ENCODE results near the gene INTS3.
A peak's percentile ranks its signal among the peaks of the same experiment; 100 is the strongest.

Gene INTS3

DNA sequence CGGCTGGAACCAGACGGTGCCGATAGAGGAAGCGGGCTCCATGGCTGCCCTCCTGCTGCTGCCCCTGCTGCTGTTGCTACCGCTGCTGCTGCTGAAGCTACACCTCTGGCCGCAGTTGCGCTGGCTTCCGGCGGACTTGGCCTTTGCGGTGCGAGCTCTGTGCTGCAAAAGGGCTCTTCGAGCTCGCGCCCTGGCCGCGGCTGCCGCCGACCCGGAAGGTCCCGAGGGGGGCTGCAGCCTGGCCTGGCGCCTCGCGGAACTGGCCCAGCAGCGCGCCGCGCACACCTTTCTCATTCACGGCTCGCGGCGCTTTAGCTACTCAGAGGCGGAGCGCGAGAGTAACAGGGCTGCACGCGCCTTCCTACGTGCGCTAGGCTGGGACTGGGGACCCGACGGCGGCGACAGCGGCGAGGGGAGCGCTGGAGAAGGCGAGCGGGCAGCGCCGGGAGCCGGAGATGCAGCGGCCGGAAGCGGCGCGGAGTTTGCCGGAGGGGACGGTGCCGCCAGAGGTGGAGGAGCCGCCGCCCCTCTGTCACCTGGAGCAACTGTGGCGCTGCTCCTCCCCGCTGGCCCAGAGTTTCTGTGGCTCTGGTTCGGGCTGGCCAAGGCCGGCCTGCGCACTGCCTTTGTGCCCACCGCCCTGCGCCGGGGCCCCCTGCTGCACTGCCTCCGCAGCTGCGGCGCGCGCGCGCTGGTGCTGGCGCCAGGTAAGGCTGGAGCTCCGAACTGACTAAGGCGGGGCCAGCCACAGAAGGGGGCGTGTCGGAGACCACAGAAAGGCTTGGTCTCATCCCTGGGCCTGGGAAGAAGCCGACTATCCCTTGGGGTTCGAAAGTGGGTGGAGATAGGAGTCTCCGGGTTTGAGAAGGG, 47.8 kb downstream of the INTS3 start (continued):
- TF ChIP-seq, protein P1, sequence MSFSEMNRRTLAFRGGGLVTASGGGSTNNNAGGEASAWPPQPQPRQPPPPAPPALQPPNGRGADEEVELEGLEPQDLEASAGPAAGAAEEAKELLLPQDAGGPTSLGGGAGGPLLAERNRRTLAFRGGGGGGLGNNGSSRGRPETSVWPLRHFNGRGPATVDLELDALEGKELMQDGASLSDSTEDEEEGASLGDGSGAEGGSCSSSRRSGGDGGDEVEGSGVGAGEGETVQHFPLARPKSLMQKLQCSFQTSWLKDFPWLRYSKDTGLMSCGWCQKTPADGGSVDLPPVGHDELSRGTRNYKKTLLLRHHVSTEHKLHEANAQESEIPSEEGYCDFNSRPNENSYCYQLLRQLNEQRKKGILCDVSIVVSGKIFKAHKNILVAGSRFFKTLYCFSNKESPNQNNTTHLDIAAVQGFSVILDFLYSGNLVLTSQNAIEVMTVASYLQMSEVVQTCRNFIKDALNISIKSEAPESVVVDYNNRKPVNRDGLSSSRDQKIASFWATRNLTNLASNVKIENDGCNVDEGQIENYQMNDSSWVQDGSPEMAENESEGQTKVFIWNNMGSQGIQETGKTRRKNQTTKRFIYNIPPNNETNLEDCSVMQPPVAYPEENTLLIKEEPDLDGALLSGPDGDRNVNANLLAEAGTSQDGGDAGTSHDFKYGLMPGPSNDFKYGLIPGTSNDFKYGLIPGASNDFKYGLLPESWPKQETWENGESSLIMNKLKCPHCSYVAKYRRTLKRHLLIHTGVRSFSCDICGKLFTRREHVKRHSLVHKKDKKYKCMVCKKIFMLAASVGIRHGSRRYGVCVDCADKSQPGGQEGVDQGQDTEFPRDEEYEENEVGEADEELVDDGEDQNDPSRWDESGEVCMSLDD (tag by site-specific recombination; IDR thresholded peaks at IDR 0.05) = peak; percentile 42; the same call in 1 of the 2 replicates
- TF ChIP-seq ZNF391 (tag by site-specific recombination; IDR thresholded peaks at IDR 0.05; ENCODE audit: borderline replicate concordance, low read depth) (peak; percentile 23; the same call in 1 of the 2 replicates), SCRT2 (tag by site-specific recombination; IDR thresholded peaks at IDR 0.05) (0 out of 2 replicates have a peak, but pooled peaks have one; percentile 32), BCL11B (tag by site-specific recombination; IDR thresholded peaks at IDR 0.05; ENCODE audit: low read depth) (peak; percentile 57; the same call in 1 of the 2 replicates), KLF16 (tag by site-specific recombination; IDR thresholded peaks at IDR 0.05) (peak; percentile 48), FEZF1 (tag by site-specific recombination; IDR thresholded peaks at IDR 0.05) (0 out of 2 replicates have a peak, but pooled peaks have one; percentile 19), ZNF621 (tag by site-specific recombination; IDR thresholded peaks at IDR 0.05) (no peak), ZNF341 (tag by site-specific recombination; IDR thresholded peaks at IDR 0.05; ENCODE audit: low read depth) (peak; percentile 5; the same call in 1 of the 2 replicates), ZFHX2 (tag by site-specific recombination; conservative IDR thresholded peaks at IDR 0.05) (peak; percentile 55; the same call in 1 of the 2 replicates), ZBTB48 (tag by site-specific recombination; IDR thresholded peaks at IDR 0.05) (peak; percentile 97), ZNF76 (tag by site-specific recombination; IDR thresholded peaks at IDR 0.05; ENCODE audit: borderline replicate concordance, low read depth) (no peak), ZNF23 (tag by site-specific recombination; IDR thresholded peaks at IDR 0.05; ENCODE audit: borderline replicate concordance) (no peak), ZNF629 (tag by site-specific recombination; IDR thresholded peaks at IDR 0.05) (0 out of 2 replicates have a peak, but pooled peaks have one; percentile 18), ZNF558 (tag by site-specific recombination; IDR thresholded peaks at IDR 0.05) (no peak), ZNF792 (tag by site-specific recombination; IDR thresholded peaks at IDR 0.05) (0 out of 2 replicates have a peak, but pooled peaks have one; percentile 50), ZNF600 (tag by site-specific recombination; IDR thresholded peaks at IDR 0.05) (peak; percentile 94), GLIS2 (tag by site-specific recombination; IDR thresholded peaks at IDR 0.05) (peak; percentile 76), ZBTB1 (tag by site-specific recombination; IDR thresholded peaks at IDR 0.05) (peak; percentile 21; the same call in 1 of the 2 replicates), SCRT1 (tag by site-specific recombination; IDR thresholded peaks at IDR 0.05; ENCODE audit: borderline replicate concordance) (no peak)
- TF ChIP-seq, protein P2, sequence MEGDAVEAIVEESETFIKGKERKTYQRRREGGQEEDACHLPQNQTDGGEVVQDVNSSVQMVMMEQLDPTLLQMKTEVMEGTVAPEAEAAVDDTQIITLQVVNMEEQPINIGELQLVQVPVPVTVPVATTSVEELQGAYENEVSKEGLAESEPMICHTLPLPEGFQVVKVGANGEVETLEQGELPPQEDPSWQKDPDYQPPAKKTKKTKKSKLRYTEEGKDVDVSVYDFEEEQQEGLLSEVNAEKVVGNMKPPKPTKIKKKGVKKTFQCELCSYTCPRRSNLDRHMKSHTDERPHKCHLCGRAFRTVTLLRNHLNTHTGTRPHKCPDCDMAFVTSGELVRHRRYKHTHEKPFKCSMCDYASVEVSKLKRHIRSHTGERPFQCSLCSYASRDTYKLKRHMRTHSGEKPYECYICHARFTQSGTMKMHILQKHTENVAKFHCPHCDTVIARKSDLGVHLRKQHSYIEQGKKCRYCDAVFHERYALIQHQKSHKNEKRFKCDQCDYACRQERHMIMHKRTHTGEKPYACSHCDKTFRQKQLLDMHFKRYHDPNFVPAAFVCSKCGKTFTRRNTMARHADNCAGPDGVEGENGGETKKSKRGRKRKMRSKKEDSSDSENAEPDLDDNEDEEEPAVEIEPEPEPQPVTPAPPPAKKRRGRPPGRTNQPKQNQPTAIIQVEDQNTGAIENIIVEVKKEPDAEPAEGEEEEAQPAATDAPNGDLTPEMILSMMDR (tag by site-specific recombination; IDR thresholded peaks at IDR 0.05) = peak; percentile 66
- TF ChIP-seq, protein P3, sequence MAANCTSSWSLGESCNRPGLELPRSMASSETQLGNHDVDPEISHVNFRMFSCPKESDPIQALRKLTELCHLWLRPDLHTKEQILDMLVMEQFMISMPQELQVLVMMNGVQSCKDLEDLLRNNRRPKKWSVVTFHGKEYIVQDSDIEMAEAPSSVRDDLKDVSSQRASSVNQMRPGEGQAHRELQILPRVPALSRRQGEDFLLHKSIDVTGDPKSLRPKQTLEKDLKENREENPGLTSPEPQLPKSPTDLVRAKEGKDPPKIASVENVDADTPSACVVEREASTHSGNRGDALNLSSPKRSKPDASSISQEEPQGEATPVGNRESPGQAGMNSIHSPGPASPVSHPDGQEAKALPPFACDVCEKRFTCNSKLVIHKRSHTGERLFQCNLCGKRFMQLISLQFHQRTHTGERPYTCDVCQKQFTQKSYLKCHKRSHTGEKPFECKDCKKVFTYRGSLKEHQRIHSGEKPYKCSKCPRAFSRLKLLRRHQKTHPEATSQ (tag by site-specific recombination; IDR thresholded peaks at IDR 0.05) = peak; percentile 77; the same call in 1 of the 2 replicates
- TF ChIP-seq, protein P4, sequence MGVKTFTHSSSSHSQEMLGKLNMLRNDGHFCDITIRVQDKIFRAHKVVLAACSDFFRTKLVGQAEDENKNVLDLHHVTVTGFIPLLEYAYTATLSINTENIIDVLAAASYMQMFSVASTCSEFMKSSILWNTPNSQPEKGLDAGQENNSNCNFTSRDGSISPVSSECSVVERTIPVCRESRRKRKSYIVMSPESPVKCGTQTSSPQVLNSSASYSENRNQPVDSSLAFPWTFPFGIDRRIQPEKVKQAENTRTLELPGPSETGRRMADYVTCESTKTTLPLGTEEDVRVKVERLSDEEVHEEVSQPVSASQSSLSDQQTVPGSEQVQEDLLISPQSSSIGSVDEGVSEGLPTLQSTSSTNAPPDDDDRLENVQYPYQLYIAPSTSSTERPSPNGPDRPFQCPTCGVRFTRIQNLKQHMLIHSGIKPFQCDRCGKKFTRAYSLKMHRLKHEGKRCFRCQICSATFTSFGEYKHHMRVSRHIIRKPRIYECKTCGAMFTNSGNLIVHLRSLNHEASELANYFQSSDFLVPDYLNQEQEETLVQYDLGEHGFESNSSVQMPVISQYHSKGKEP (tag by site-specific recombination; IDR thresholded peaks at IDR 0.05) = 0 out of 2 replicates have a peak, but pooled peaks have one; percentile 30
- TF ChIP-seq, protein P5, sequence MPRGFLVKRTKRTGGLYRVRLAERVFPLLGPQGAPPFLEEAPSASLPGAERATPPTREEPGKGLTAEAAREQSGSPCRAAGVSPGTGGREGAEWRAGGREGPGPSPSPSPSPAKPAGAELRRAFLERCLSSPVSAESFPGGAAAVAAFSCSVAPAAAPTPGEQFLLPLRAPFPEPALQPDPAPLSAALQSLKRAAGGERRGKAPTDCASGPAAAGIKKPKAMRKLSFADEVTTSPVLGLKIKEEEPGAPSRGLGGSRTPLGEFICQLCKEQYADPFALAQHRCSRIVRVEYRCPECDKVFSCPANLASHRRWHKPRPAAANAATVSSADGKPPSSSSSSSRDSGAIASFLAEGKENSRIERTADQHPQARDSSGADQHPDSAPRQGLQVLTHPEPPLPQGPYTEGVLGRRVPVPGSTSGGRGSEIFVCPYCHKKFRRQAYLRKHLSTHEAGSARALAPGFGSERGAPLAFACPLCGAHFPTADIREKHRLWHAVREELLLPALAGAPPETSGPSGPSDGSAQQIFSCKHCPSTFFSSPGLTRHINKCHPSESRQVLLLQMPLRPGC (tag by site-specific recombination; IDR thresholded peaks at IDR 0.05) = peak; percentile 34
- TF ChIP-seq, protein P6, sequence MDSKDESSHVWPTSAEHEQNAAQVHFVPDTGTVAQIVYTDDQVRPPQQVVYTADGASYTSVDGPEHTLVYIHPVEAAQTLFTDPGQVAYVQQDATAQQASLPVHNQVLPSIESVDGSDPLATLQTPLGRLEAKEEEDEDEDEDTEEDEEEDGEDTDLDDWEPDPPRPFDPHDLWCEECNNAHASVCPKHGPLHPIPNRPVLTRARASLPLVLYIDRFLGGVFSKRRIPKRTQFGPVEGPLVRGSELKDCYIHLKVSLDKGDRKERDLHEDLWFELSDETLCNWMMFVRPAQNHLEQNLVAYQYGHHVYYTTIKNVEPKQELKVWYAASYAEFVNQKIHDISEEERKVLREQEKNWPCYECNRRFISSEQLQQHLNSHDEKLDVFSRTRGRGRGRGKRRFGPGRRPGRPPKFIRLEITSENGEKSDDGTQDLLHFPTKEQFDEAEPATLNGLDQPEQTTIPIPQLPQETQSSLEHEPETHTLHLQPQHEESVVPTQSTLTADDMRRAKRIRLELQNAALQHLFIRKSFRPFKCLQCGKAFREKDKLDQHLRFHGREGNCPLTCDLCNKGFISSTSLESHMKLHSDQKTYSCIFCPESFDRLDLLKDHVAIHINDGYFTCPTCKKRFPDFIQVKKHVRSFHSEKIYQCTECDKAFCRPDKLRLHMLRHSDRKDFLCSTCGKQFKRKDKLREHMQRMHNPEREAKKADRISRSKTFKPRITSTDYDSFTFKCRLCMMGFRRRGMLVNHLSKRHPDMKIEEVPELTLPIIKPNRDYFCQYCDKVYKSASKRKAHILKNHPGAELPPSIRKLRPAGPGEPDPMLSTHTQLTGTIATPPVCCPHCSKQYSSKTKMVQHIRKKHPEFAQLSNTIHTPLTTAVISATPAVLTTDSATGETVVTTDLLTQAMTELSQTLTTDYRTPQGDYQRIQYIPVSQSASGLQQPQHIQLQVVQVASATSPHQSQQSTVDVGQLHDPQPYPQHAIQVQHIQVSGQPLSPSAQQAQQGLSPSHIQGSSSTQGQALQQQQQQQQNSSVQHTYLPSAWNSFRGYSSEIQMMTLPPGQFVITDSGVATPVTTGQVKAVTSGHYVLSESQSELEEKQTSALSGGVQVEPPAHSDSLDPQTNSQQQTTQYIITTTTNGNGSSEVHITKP (tag by site-specific recombination; IDR thresholded peaks at IDR 0.05) = 0 out of 2 replicates have a peak, but pooled peaks have one; percentile 54
